ENCODE results near the gene PIEZO2.

Gene PIEZO2

GRCh38 chr18:10745219-10745618, 404.1 kb downstream of the PIEZO2 start:
- no peak for TF ChIP-seq CTCF (IDR thresholded peaks at IDR 0.05; ENCODE audit: insufficient read depth, low read length, poor library complexity, severe bottlenecking)
- no peak for TF ChIP-seq EZH2phosphoT487 (conservative IDR thresholded peaks at IDR 0.05; ENCODE audit: low read length)
- Histone ChIP-seq H3K27me3 (ENCODE audit: low read length) (no peaks in the 10 kb centered on the region), H2AFZ (ENCODE audit: low read depth, low read length, severe bottlenecking) (no peak overlapping the region), H3K9me2 (replicated peaks; ENCODE audit: insufficient read depth, low read length) (no peaks in the 10 kb centered on the region), H3K36me3 (ENCODE audit: low read length) (no peaks in the 10 kb centered on the region), H4K20me1 (ENCODE audit: low read depth, low read length) (no peaks in the 10 kb centered on the region), H3K27ac (ENCODE audit: low read depth, low read length) (no peak overlapping the region), H3K4me2 (ENCODE audit: low read depth, low read length, poor library complexity, severe bottlenecking) (no peak overlapping the region), H3K4me3 (ENCODE audit: insufficient read depth, low read length, poor library complexity, severe bottlenecking) (no peak overlapping the region), H3K9ac (ENCODE audit: low read length) (no peak overlapping the region), H3F3A (ENCODE audit: insufficient read depth) (no peaks in the 10 kb centered on the region), H3K79me2 (ENCODE audit: insufficient read depth, low read length) (no peaks in the 10 kb centered on the region), H3K9me3 (ENCODE audit: insufficient read depth, low read length) (no peaks in the 10 kb centered on the region)

- TF ChIP-seq EZH2phosphoT487 (conservative IDR thresholded peaks at IDR 0.05; ENCODE audit: low read length) (no peak), CTCF (IDR thresholded peaks at IDR 0.05; ENCODE audit: insufficient read depth, low read length, poor library complexity, severe bottlenecking) (no peak)
- Histone ChIP-seq H3K36me3 (ENCODE audit: low read length) (no peaks in the 10 kb centered on the region), H3K9ac (ENCODE audit: low read length) (no peak overlapping the region), H3K4me2 (ENCODE audit: low read depth, low read length, poor library complexity, severe bottlenecking) (no peak overlapping the region), H3K27ac (ENCODE audit: low read depth, low read length) (no peak overlapping the region), H4K20me1 (ENCODE audit: low read depth, low read length) (no peaks in the 10 kb centered on the region), H3K9me2 (replicated peaks; ENCODE audit: insufficient read depth, low read length) (no peaks in the 10 kb centered on the region), H3K9me3 (ENCODE audit: insufficient read depth, low read length) (no peaks in the 10 kb centered on the region), H3F3A (ENCODE audit: insufficient read depth) (no peaks in the 10 kb centered on the region), H3K79me2 (ENCODE audit: insufficient read depth, low read length) (no peaks in the 10 kb centered on the region), H3K27me3 (ENCODE audit: low read length) (no peaks in the 10 kb centered on the region), H3K4me3 (ENCODE audit: insufficient read depth, low read length, poor library complexity, severe bottlenecking) (no peak overlapping the region), H2AFZ (ENCODE audit: low read depth, low read length, severe bottlenecking) (no peak overlapping the region)
Measured at GRCh38 chr18:10743766-10744165, 405.6 kb downstream of the PIEZO2 start.

- Histone ChIP-seq H2AFZ (ENCODE audit: low read depth, low read length, severe bottlenecking) (no peak overlapping the region), H3K79me2 (ENCODE audit: insufficient read depth, low read length) (no peaks in the 10 kb centered on the region), H3K4me2 (ENCODE audit: low read depth, low read length, poor library complexity, severe bottlenecking) (no peak overlapping the region)
Measured at GRCh38 chr18:10739152-10739551, 410.2 kb downstream of the PIEZO2 start.

More at GRCh38 chr18:10739152-10739551, 410.2 kb downstream of the PIEZO2 start:
- Histone ChIP-seq H3K4me3 (ENCODE audit: insufficient read depth, low read length, poor library complexity, severe bottlenecking) (no peak overlapping the region), H3K27ac (ENCODE audit: low read depth, low read length) (no peak overlapping the region), H3F3A (ENCODE audit: insufficient read depth) (no peaks in the 10 kb centered on the region), H3K9ac (ENCODE audit: low read length) (no peak overlapping the region), H3K27me3 (ENCODE audit: low read length) (no peaks in the 10 kb centered on the region), H3K9me2 (replicated peaks; ENCODE audit: insufficient read depth, low read length) (no peaks in the 10 kb centered on the region), H3K9me3 (ENCODE audit: insufficient read depth, low read length) (no peaks in the 10 kb centered on the region), H4K20me1 (ENCODE audit: low read depth, low read length) (no peaks in the 10 kb centered on the region), H3K36me3 (ENCODE audit: low read length) (no peaks in the 10 kb centered on the region)
- TF ChIP-seq EZH2phosphoT487 (conservative IDR thresholded peaks at IDR 0.05; ENCODE audit: low read length) (no peak), CTCF (IDR thresholded peaks at IDR 0.05; ENCODE audit: insufficient read depth, low read length, poor library complexity, severe bottlenecking) (no peak)

Measured in SU-DHL-6 (cell line).